Measurements from ENCODE around the gene TMEM129. TPM values are rescaled to one million over a fixed set of nuclear protein-coding genes. Genes with fewer than 3 reads are reported as not detected.

The TMEM129 gene
- total and polyA plus RNA-seq, 2 donors: 15.1 to 23.2 TPM

DNA sequence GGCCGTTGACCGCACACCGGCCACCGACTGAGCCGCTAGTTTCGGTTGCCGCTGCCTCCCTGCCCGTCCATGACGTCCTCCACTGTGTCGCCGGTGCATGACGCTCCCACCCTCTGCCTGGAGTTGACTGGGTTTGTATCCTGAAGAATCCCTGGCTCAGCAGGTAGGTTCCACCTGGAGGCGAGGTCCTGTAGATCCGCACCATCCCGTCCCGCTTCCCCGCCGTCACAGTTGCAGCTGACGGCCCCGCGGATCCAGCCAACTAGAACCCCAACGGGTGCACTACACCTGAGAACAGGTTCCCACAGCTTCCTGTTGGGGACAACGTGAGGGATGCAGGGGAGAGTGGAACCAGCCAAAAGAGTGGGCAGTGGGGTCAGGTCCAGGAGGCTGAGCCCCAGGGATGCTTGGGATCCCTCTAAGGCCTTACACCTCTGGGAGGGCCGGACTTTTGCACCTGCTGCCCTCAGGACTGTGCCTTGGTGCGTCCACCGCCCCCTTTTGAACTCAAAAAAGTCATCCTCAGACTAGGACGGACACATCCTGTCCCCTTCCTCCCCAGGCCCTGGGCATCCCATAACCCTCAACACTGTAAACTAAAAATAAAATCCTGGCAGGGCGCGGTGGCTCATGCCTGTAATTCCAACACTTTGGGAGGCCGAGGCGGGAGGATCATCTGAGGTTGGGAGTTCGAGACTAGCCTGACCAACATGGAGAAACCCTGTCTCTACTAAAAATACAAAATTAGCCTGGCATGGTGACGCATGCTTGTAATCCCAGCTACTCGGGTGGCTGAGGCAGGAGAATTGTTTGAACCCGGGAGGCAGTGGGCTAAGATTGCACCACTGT lies 7.9 kb downstream of the TMEM129 start:
- DNase-seq (ENCODE audit: low read depth in 6 of 9, low spot score in 9 of 9): no peak
- 22% methylated on average over 35 of the region's 35 CpGs for WGBS
- peaks cover 20 to 53% of the 10 kb centered on the region in 2 donors for H3K4me1 ChIP-seq (ENCODE audit: control insufficient read depth in 2 of 2, insufficient read depth in 2 of 2, low read length in 2 of 2)

DNA sequence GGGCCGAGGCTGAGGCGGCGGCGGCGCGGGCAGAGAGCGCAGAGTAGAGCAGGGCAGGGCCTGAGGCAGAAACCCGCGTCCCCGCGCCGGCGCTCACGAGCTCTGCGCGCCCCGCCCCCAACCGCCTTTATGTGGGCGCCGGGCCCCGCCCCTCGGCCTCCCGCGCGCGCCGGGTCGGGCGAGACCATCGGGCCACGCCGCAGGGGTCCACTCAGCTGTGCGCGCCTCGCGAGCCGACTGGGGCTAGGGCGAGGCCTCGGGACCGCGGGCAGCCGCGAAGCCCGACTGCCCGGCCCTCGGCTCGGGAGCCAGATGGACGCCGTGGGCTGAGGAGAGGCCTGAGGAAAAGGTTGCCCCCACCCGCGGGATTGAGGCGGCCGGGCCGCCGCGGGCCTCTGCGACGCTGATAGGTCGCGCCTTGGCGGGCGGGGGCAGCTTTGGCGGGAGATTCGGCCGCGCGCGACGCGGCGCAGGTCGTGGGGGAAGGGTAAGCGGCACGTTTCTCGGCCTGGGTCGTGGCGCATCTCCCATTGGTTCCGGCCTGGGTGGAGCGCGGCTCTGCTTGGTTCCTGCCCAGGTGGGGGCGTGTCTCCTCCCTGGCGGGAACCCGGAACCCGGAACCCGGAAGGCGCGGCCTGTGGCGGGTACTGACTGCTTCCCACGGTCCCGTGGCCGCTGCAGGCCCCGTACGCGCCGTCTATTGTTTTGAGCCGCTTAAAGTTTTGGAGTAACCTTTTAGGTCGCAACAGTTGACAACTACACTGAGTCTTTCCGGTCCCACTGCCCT lies 8.7 kb downstream of the TMEM129 start, which contains the start of gene SLBP:
Gene SLBP (minus strand): TSS at position 104 of the 787 bp plus-strand sequence. CDS start 131 bp downstream, outside the sequence.
- DNase-seq (ENCODE audit: low read depth in 6 of 9, low spot score in 9 of 9): peak; percentile 90 to 98 (median 94)
- Histone ChIP-seq H3K4me1 (ENCODE audit: control insufficient read depth in 2 of 2, insufficient read depth in 2 of 2, low read length in 2 of 2) (peaks cover 20 to 53% of the 10 kb centered on the region in 2 donors), H3K36me3 (ENCODE audit: control insufficient read depth in 2 of 2, insufficient read depth in 2 of 2, low read length in 1 of 2) (peaks cover 15 to 37% of the 10 kb centered on the region in 2 donors), H3K9me3 (ENCODE audit: control insufficient read depth in 2 of 2, insufficient read depth in 1 of 2, low read length in 1 of 2) (no peaks in the 10 kb centered on the region), H3K27ac (ENCODE audit: low read depth in 1 of 2, low read length in 1 of 2) (peak within 1 kb of the TSS; percentile 90 to 96), H3K27me3 (ENCODE audit: control insufficient read depth in 2 of 2, insufficient read depth in 1 of 2, low read length in 1 of 2) (no peaks in the 10 kb centered on the region), H3K4me3 (ENCODE audit: low read length in 2 of 2) (peak within 1 kb of the TSS; percentile 75 to 98)
- WGBS: under 1% methylated on average over 98 of the region's 98 CpGs

More for the DNA sequence above, 7.9 kb downstream of the TMEM129 start:
- Histone ChIP-seq H3K27me3 (ENCODE audit: control insufficient read depth in 2 of 2, insufficient read depth in 1 of 2, low read length in 1 of 2) (no peaks in the 10 kb centered on the region), H3K4me3 (ENCODE audit: low read length in 2 of 2) (peak overlapping the region; percentile 75 to 98), H3K9me3 (ENCODE audit: control insufficient read depth in 2 of 2, insufficient read depth in 1 of 2, low read length in 1 of 2) (no peaks in the 10 kb centered on the region), H3K36me3 (ENCODE audit: control insufficient read depth in 2 of 2, insufficient read depth in 2 of 2, low read length in 1 of 2) (peaks cover 24 to 43% of the 10 kb centered on the region in 2 donors), H3K27ac (ENCODE audit: low read depth in 1 of 2, low read length in 1 of 2) (peak overlapping the region; percentile 79 to 90)

DNA sequence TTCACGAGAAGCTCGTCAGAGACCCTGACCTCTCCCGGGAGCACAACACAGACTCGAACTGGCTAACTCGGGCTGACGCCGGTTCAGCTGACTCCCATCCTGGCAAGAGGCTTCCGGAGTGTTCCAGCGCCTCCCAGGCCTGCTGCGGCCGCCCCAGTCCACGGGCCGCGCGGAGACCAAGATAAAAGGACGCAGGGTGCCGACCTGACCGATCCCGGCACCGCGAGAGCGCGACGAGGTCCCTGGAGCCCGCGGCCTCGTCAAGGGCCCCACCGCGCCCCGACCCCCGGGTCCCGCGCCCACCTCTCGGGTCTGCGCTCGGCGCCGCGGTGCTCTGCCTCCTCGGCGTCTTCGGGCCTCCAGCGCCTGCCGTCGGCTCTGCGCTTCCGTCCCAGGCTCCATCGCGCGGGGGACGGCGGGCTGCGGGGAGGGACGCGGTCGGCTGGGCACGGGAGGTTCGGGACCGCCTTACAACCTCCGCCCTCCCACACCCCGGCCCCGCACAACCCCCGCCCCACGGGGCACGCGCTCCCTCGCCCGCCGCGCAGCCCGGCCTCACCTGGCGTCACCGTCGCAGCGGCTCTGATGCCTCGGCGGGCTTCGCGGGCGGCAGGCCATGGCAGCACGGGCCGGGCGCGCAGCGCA lies 9.4 kb downstream of the TMEM129 start:
- peak in 4 of 9 donors; percentile 43 to 68 (median 47) for DNase-seq (ENCODE audit: low read depth in 6 of 9, low spot score in 9 of 9)
- WGBS: under 1% methylated on average over 85 of the region's 85 CpGs
- peaks cover 9 to 33% of the 10 kb centered on the region in 2 donors for H3K36me3 ChIP-seq (ENCODE audit: control insufficient read depth in 2 of 2, insufficient read depth in 2 of 2, low read length in 1 of 2)
- H3K4me1 ChIP-seq (ENCODE audit: control insufficient read depth in 2 of 2, insufficient read depth in 2 of 2, low read length in 2 of 2): peaks cover 20 to 53% of the 10 kb centered on the region in 2 donors
- peak overlapping the region; percentile 40 to 96 for H3K27ac ChIP-seq (ENCODE audit: low read depth in 1 of 2, low read length in 1 of 2)
- H3K9me3 ChIP-seq (ENCODE audit: control insufficient read depth in 2 of 2, insufficient read depth in 1 of 2, low read length in 1 of 2): no peaks in the 10 kb centered on the region
- H3K4me3 ChIP-seq (ENCODE audit: low read length in 2 of 2): peak overlapping the region; percentile 60 to 75
- no peaks in the 10 kb centered on the region for H3K27me3 ChIP-seq (ENCODE audit: control insufficient read depth in 2 of 2, insufficient read depth in 1 of 2, low read length in 1 of 2)

DNA sequence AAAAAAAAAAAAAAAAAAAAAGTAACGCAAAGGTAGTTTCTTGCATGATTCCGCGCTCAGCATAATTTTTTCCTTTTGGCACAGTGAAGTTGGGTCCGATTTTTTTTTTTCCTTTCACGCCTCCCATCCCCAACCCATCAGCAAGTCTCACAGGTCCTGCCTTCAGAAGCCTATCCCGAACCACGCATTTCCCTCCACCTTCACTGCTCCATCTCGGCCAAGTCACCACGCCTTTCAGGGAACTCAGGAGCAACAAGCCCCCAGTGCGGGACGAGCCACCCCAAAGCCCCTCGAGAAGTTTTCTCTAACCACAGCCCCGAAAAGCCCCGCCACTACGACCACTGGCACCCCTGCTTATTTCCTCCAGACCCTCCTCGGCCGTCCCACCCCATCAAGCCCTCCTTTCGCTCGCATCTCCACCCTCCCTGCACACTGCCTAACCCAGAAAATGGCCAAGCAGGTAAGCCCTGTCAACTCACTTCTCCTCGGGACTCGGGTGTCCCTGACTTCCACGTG lies 10.0 kb downstream of the TMEM129 start:
- Histone ChIP-seq H3K9me3 (ENCODE audit: control insufficient read depth in 2 of 2, insufficient read depth in 1 of 2, low read length in 1 of 2) (no peaks in the 10 kb centered on the region), H3K27ac (ENCODE audit: low read depth in 1 of 2, low read length in 1 of 2) (peak overlapping the region; percentile 40 to 96), H3K36me3 (ENCODE audit: control insufficient read depth in 2 of 2, insufficient read depth in 2 of 2, low read length in 1 of 2) (peaks cover 9 to 33% of the 10 kb centered on the region in 2 donors), H3K4me1 (ENCODE audit: control insufficient read depth in 2 of 2, insufficient read depth in 2 of 2, low read length in 2 of 2) (peaks cover 20 to 51% of the 10 kb centered on the region in 2 donors), H3K4me3 (ENCODE audit: low read length in 2 of 2) (peak overlapping the region; percentile 60 to 75), H3K27me3 (ENCODE audit: control insufficient read depth in 2 of 2, insufficient read depth in 1 of 2, low read length in 1 of 2) (no peaks in the 10 kb centered on the region)
- DNase-seq (ENCODE audit: low read depth in 6 of 9, low spot score in 9 of 9): no peak
- 20% methylated on average over 22 of the region's 22 CpGs for WGBS

DNA sequence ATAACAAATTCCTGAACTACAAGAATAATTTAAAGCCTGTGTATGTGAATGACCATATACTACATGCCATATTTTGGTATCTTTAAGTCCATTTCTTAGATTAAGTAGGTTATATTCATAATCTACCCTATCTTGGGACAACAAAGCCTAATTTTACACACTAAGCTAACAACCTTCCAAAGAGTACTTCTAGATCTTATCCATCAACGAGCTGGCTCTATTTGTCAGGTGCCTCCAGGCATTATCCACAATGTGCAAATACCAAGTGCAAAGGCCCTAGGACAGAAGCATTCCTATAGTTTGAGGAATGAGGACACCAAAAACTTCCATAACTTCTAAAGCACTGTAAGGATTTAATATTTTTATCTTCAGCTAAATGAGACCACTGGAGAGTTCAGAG lies 12.5 kb downstream of the TMEM129 start:
- peaks cover 8 to 28% of the 10 kb centered on the region in 2 donors for H3K4me1 ChIP-seq (ENCODE audit: control insufficient read depth in 2 of 2, insufficient read depth in 2 of 2, low read length in 2 of 2)
- H3K9me3 ChIP-seq (ENCODE audit: control insufficient read depth in 2 of 2, insufficient read depth in 1 of 2, low read length in 1 of 2): no peaks in the 10 kb centered on the region
- no peak overlapping the region for H3K27ac ChIP-seq (ENCODE audit: low read depth in 1 of 2, low read length in 1 of 2)
- peaks cover 20 to 45% of the 10 kb centered on the region in 2 donors for H3K36me3 ChIP-seq (ENCODE audit: control insufficient read depth in 2 of 2, insufficient read depth in 2 of 2, low read length in 1 of 2)
- H3K27me3 ChIP-seq (ENCODE audit: control insufficient read depth in 2 of 2, insufficient read depth in 1 of 2, low read length in 1 of 2): no peaks in the 10 kb centered on the region
- H3K4me3 ChIP-seq (ENCODE audit: low read length in 2 of 2): no peak overlapping the region
- DNase-seq (ENCODE audit: low read depth in 6 of 9, low spot score in 9 of 9): no peak
- 91% methylated on average over 1 of the region's 1 CpG for whole genome bisulfite sequencing

DNA sequence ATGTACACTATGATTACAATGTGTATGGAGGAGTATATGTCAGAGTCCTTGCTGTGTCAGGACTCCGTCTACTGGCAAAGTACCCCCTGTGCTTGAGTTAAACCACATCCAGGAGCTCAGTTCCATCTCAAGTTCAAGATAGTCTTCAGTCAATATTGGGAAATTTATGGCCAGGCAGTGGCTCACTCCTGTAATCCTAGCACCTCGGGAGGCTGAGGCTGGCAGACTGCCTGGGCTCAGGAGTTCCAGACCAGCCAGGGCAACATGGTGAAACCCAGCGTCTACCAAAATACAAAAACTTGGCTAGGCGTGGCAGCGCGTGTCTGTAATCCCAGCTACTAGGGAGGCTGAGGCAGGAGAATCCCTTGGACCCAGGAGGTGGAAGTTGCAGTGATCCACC lies 14.8 kb downstream of the TMEM129 start:
- over 99% methylated on average over 6 of the region's 6 CpGs for WGBS

DNA sequence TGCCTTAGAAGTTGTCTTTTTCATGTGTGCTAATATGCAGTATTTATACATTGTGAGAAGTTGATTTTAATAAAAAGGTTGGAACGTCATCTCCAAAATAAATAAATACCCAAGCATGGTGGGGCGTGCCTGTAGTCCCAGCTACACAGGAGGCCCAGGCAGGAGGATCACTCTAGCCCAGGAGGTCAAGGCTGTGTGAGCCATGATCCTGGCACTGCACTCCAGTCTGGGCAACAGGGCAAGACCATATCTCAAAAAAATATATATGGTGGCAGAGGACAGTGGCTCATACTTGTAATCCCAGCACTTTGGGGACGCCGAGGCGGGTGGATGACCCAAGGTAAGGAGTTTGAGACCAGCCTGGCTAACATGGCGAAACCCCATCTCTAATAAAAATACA lies 15.4 kb downstream of the TMEM129 start:
- Histone ChIP-seq H3K4me1 (ENCODE audit: control insufficient read depth in 2 of 2, insufficient read depth in 2 of 2, low read length in 2 of 2) (peaks cover 4 to 13% of the 10 kb centered on the region in 2 donors), H3K9me3 (ENCODE audit: control insufficient read depth in 2 of 2, insufficient read depth in 1 of 2, low read length in 1 of 2) (no peaks in the 10 kb centered on the region), H3K27me3 (ENCODE audit: control insufficient read depth in 2 of 2, insufficient read depth in 1 of 2, low read length in 1 of 2) (no peaks in the 10 kb centered on the region), H3K4me3 (ENCODE audit: low read length in 2 of 2) (no peak overlapping the region), H3K36me3 (ENCODE audit: control insufficient read depth in 2 of 2, insufficient read depth in 2 of 2, low read length in 1 of 2) (peaks cover 40 to 72% of the 10 kb centered on the region in 2 donors), H3K27ac (ENCODE audit: low read depth in 1 of 2, low read length in 1 of 2) (no peak overlapping the region)
- no peak for DNase-seq (ENCODE audit: low read depth in 6 of 9, low spot score in 9 of 9)
- 98% methylated on average over 6 of the region's 6 CpGs for WGBS

More for the DNA sequence above, 14.8 kb downstream of the TMEM129 start:
- DNase-seq (ENCODE audit: low read depth in 6 of 9, low spot score in 9 of 9): no peak
- Histone ChIP-seq H3K27me3 (ENCODE audit: control insufficient read depth in 2 of 2, insufficient read depth in 1 of 2, low read length in 1 of 2) (no peaks in the 10 kb centered on the region), H3K9me3 (ENCODE audit: control insufficient read depth in 2 of 2, insufficient read depth in 1 of 2, low read length in 1 of 2) (no peaks in the 10 kb centered on the region), H3K27ac (ENCODE audit: low read depth in 1 of 2, low read length in 1 of 2) (no peak overlapping the region), H3K36me3 (ENCODE audit: control insufficient read depth in 2 of 2, insufficient read depth in 2 of 2, low read length in 1 of 2) (peaks cover 38 to 66% of the 10 kb centered on the region in 2 donors), H3K4me3 (ENCODE audit: low read length in 2 of 2) (no peak overlapping the region), H3K4me1 (ENCODE audit: control insufficient read depth in 2 of 2, insufficient read depth in 2 of 2, low read length in 2 of 2) (peaks cover 8 to 19% of the 10 kb centered on the region in 2 donors)

DNA sequence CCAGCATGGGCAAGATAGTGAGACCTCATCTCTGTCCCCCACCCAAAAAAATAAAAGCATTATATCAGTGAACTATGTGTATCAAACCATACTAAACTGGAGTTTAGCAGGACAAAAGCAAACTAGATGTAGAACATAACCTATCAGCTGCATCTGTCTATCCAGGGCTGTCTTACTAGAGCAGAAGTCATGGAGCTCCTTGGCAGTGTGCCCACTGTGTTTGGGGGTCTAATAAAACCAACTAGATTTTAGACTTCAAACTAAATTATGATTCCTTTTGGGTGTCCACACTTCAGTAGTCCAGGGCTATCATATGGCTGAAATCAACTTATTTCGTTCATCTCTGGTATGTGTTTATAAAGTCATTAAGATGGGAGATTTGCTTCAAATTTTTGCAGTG lies 17.3 kb downstream of the TMEM129 start:
- no peak for DNase-seq (ENCODE audit: low read depth in 6 of 9, low spot score in 9 of 9)
- Histone ChIP-seq H3K36me3 (ENCODE audit: control insufficient read depth in 2 of 2, insufficient read depth in 2 of 2, low read length in 1 of 2) (peaks cover 53 to 76% of the 10 kb centered on the region in 2 donors), H3K4me1 (ENCODE audit: control insufficient read depth in 2 of 2, insufficient read depth in 2 of 2, low read length in 2 of 2) (no peaks in the 10 kb centered on the region), H3K4me3 (ENCODE audit: low read length in 2 of 2) (no peak overlapping the region), H3K9me3 (ENCODE audit: control insufficient read depth in 2 of 2, insufficient read depth in 1 of 2, low read length in 1 of 2) (no peaks in the 10 kb centered on the region), H3K27me3 (ENCODE audit: control insufficient read depth in 2 of 2, insufficient read depth in 1 of 2, low read length in 1 of 2) (no peaks in the 10 kb centered on the region), H3K27ac (ENCODE audit: low read depth in 1 of 2, low read length in 1 of 2) (no peak overlapping the region)
- WGBS: 93% methylated on average over 1 of the region's 1 CpG
